HG02763 (cell line): ENCODE data around the gene RAB43.
A peak's percentile ranks its signal among the peaks of the same experiment; 100 is the strongest.
"Not testable (repeated sequence)": the region's sequence is repeated elsewhere in the genome, so short reads cannot be mapped to it uniquely, and the experiment has no call there.

Source experiments
- ATAC-seq: cut with Tn5 transposase; IDR thresholded peaks from one replicate; pipeline ENCODE4 v1.9.1; 2021; ENCODE audit warnings: mild to moderate bottlenecking, moderate library complexity; ENCODE audit not compliant: unreplicated experiment

The RAB43 gene

DNA sequence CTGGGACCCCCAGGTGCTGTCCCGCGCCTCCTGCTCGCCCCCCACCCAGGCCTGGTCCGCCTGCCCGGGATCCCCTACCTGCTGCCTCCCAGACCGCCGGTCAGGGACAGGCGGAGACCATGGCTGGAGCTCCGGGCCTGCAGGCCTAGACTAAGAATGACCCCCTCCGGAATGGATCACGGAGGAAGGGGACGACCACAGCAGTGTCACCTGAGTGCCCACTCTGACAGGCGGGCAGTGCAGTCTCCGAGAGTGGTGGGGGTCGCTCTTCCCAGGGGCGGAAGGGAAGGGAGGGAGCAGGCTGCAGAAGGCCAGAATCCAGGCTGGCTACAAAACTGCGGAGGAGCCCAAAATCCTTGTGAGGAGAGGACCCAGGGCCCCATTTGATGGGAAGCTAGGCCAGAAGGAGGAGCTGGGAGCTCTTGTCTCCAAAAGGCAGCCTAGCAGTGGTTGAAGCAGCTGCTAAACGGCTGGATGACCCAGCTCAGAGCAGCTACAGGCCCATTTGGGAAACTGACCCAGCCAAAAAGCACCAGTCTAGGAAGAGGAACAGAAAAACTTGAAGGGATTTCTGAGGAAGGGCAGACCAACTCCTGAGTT, 908 bp upstream of the RAB43 start:
- ATAC-seq: no peak

GRCh38 chr3:129121016-129121791, 400 bp downstream of the RAB43 start:
- ATAC-seq: no peak

DNA sequence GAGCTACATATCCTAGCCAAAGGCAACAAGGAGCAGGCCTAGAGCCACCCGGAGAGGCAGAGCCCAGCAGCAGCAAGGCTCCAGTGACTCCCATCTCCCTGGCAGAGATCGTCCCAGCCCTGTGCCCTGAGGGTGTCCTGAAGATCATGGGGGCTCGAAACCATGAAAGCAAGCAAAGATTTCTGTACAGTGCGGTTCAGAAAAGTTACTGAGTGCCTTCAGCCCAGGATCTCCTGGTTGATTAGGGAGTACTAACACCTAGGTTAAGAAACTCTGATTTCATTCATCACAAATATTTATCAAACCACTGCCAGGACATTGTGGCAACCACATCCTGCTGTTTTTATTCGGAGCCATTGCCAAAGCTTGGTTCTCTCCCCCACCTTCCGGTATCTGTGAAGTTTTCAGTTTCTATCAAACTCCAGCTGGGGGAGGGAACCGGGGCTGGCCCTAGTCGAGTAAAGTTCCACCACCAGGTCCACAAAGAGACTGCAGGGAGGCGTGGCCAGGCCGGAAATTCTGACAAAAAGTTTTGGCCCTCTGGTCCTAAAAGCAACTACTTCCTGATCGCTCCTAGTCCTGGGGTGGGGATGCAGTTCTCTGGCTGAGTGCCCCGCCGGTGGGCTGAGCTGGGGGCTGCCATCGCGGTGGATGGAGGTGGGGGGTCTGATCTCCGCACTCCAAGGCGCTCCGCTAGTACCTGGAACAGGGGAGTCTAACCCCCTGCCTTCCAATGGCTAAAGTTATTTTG, 1.2 kb downstream of the RAB43 start:
- ATAC-seq: peak; percentile 59

DNA sequence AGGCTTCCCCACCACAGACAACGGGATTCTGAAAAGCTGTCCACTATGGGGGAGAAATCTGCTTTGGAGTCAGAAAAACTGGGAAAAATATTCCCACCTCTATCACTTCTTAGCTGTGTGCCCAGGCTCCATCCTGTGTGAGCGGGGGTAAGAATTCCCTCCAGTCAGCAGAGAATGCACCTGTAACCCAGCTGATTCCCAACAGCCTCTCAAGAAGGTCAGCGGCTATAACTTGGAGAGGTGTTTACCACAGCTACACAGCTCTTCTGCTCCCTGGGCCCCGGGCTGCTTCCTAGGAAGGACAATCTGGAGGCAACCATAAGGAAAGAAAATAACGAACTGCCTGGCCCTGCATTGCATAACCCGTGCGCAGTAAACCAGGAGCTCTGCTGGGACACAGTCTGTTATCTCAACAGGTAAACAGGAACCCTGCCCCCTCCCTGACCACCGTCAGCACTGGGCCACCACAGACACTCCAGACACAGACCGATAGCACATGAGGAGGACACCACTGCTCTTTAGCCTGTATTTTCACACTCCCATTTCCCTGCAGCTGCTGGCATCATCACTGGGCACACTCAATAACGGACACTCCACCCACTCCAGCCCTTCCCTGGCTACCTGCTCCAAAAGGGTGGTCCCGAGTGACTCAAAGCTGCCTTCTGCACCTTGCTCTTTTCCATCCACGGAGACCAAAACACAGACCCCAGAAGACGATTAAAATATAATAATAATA, 2.1 kb downstream of the RAB43 start:
- no peak for ATAC-seq

- ATAC-seq: no peak
Measured at GRCh38 chr3:129118745-129119144, 2.9 kb downstream of the RAB43 start.

DNA sequence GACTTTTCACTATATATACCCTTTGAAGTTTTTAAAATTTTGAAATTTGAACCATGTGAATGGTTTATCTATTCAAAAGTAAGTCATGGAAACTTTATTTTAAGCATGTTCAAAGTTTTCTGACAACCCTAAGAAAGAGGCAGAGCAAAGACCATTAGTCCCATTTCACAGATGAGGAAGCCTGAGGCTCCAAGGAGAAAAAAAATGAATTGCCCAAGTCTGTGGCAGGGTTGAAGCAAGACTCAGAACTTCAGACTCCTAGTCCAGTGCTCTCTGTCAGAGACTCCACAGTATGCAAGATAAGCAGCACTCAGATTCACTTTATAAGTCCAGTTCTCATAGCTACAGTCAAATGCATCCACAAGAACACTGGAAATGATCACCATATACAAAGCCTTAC, 4.5 kb downstream of the RAB43 start:
- ATAC-seq: no peak

DNA sequence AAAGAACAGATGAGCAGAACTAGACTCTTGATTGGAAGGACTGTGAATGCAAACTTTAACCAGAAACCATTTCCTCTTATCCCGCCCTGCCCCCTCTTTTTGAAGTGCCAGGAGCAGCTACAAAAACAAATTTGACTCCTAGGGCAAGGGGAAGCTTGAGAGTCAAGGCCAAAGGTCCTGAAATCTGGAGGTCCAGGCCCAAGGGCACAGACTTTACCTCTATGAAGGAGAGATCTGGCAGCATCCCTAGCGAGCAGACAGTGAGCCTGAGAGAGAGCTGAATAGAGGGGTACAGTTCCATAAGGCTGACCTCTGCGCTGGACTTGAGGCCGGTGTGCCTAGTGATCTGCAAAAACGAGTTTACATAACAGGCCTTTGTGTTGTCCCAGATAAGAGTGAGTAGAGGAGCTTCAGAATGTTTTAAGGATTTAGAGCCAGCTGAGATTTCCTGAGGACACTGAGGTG, 5.1 kb downstream of the RAB43 start:
- ATAC-seq: no peak

DNA sequence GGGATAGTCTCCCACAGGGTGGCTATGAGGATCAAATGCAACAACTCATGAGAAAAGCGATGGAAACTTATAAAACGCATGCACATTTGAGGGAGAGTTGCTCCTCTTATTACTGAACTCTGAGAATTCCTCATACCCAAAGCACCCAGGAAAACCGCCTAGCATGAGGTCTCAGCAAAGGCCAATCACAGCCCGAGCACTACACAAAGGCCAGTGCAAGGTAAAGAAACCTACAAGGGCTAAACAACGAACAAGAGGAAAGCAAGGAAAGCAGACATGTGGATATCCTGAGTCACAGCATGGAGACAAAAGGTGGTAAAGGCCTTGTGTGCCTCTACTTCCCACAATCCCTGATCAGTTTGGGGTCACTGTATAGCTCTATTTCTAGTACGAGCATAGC, 7.1 kb downstream of the RAB43 start:
- no peak for ATAC-seq

DNA sequence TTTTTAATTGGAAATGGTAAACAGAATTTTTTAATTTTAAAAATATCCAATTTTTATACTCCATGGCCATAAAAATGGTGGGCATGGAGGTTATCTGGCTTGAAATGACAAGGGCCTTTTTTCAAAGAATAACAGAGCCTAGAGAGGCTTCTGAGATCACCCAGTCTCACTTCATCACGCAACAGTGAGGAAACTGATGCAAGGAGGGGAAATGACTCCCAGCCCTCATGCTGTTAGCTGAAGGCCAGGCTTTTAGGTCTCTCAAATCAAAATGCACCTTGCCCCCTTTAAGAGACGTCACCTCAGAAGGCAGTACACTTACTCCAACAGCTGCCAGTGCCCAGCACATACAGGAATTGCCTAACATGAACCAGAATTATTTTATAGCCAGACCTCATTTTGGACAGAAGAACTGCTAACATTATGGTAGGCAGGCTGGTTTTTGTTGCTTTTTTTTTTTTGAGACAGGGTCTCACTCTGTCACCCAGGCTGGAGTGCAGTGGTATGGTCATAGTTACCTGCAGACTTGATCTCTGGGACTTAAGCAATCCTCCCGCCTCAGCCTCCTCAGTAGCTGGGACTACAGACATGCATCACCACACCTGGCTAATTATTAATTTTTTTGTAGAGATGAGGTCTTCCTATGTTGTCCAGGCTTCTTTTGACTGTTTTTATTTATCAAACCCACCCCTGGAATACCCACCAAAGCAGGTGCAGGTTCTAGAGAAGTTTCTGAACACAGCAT, 9.1 kb downstream of the RAB43 start:
- no peak for ATAC-seq

- not testable (repeated sequence) for ATAC-seq
Measured at GRCh38 chr3:129111076-129111780, 10.4 kb downstream of the RAB43 start.

DNA sequence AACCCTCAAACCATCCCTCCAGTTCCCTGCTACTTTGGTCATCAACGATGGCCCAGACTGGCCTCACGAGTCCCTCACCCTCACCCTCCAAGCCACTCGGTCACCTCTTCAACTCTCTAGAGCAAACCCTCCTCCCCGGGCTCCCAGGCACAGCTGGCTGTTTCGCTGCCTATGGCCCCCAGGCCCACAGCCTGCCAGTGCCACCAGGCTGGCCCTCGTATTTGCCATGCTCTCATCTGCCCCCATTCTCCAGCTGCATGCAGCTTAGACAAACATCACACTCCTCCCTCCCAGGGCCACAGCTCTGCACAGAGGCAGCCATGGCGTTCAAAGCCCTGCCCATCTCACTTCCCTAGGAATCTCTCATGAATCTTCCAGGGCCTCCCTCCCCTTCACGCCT, 13.8 kb downstream of the RAB43 start:
- no peak for ATAC-seq

GRCh38 chr3:129106866-129107565, 14.6 kb downstream of the RAB43 start:
- no peak for ATAC-seq

DNA sequence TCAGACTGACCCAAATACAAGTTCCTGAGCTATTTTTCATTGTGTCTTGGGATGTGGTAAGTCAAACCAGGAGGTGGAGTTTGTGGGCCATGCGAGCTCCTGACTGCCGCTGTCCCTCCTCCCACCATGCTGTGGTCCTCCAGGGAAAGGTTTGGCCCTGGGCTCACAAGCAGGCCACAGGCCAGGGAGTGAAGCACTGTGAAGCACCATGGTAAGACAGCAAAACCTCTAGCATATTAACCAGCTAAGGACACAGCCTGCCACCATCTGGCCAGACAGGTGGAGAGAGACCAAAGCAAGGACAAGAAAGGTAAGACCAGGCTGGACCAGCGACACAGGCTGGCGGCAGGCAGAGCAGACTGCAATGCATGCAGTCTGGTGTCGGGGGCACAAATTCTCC, 15.3 kb downstream of the RAB43 start:
- no peak for ATAC-seq

GRCh38 chr3:129105862-129106261, 15.7 kb downstream of the RAB43 start:
- ATAC-seq: no peak

DNA sequence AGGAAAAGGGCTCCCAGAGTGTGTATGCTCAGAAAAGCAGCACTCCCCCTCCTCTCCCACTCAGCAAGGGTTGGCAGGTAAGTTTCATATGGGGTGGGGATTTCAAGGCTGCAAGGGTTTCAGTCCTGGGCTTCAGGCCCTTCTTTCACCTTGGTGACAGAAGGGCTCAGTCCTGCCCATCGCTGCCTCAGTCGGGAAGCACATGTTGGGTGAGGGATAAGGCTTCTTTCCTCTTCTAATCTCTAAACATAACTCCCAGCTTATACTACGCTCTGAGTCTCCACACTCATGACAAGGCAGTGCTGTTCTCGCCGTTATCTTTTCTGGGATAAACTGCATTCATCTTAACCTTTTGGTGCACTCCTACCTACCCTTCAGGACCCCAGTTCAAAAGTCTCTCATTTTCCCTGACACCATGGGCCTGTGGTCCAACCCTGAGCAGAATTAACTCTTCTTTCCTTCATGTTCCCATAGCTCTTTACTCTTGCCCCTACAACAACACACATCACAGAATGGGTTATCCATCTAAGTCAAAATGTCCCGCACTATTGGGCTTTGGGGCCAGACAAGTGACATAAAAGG, 17.0 kb downstream of the RAB43 start:
- ATAC-seq: no peak

DNA sequence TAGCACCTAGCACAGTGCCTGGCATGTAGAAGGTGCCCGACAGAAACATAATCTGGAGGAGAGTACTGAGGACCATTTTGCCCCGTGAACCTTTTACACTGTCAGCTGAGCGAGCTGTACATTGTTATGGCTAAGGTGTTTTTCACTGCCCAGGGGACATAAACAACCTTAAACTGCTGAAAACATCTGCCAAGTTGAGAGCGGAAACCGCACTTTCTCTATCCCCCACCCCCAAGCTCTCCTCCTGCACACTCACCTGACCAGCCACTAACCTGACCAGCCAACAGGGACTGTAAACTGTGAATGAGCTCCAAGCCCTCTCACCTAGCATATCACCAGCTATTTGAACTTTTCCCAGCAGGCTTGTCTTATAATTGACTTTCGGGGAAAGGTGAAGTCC, 17.6 kb downstream of the RAB43 start:
- no peak for ATAC-seq

DNA sequence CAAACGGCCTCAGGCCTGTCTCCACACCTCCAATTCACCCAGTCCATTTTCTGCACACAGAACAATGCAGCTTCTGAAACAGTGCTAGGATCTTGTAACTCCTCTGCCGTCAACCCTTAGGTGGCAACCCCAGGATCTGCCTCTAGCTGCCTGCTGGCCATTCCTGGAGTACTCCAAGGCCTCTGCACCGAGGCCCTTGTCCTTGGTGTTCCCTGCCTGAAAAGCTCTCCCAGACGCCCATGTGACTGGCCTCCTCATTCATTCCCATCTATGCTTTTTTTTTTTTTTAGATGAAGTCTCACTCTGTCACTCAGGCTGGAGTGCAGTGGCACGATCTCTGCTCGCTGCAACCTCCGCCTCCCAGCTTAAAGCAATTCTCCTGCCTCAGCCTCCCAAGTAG, 18.3 kb downstream of the RAB43 start:
- ATAC-seq: no peak

DNA sequence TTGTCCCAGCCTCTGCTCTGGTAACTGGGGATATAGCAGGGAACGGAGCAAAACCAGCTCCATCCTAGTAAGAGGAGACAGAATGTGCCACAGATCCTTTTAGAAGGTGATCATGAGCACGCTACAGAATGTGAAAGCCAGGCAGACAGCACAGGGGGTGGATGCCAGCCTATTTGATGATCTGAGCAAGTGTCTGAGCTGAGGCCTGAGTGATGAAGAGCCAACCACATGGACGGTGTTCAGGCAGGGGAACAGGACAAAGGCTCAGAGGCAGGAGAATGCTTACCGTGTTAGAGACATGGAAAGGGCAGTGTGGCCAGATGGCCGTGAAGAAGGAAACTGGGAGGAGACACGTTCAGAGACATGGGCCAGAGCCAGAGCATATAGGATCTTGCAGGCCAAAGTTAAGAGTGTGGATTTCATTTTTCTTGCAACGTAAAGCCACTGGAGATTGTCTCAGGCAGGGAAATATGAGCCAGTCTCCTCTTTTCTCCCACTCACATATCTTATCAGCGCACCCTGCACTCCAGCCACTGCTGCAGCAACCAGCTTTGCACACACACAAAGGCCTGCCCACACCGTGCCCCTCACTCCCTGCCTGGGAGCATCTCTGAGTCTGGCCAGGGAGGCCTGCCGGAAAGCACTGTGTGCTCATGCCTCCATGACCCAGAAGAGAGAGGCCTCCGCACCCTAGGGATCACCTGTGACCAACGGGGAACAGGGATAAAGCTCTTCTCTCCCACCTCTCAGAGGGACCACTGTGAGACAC, 20.1 kb downstream of the RAB43 start:
- ATAC-seq: no peak
